KG1 (cell line): Measurements from ENCODE around the gene CORO7.
"Not testable (repeated sequence)": the region's sequence is repeated elsewhere in the genome, so short reads cannot be mapped to it uniquely, and the experiment has no call there.

Experiments used
- DNase-seq: peaks from one replicate; lab custom pipeline; 2025; lab: John Stamatoyannopoulos, UW

The CORO7 gene

GRCh38 chr16:4401510-4401909, 14.9 kb downstream of the CORO7 start:
- DNase-seq = no peak

GRCh38 chr16:4401094-4401501, 15.3 kb downstream of the CORO7 start:
- no peak for DNase-seq

GRCh38 chr16:4399001-4399730, 17.2 kb downstream of the CORO7 start:
- DNase-seq = no peak

- DNase-seq = no peak
Observed at GRCh38 chr16:4395055-4395726, 21.2 kb downstream of the CORO7 start.

GRCh38 chr16:4393850-4394249, 22.5 kb downstream of the CORO7 start:
- DNase-seq = not testable (repeated sequence)

GRCh38 chr16:4393240-4393600, 23.2 kb downstream of the CORO7 start:
- no peak for DNase-seq

GRCh38 chr16:4392382-4393239, 23.8 kb downstream of the CORO7 start:
- no peak for DNase-seq

GRCh38 chr16:4391631-4392381, 24.6 kb downstream of the CORO7 start:
- DNase-seq = no peak

GRCh38 chr16:4390266-4391260, 25.8 kb downstream of the CORO7 start:
- no peak for DNase-seq

GRCh38 chr16:4389051-4389955, 27.1 kb downstream of the CORO7 start:
- no peak for DNase-seq

GRCh38 chr16:4388271-4389021, 27.9 kb downstream of the CORO7 start:
- no peak for DNase-seq

GRCh38 chr16:4387781-4388180, 28.6 kb downstream of the CORO7 start:
- DNase-seq = no peak

GRCh38 chr16:4386951-4387565, 29.3 kb downstream of the CORO7 start:
- DNase-seq = no peak

GRCh38 chr16:4386451-4386805, 30.0 kb downstream of the CORO7 start:
- DNase-seq = no peak

GRCh38 chr16:4385789-4386450, 30.5 kb downstream of the CORO7 start:
- DNase-seq = no peak

- no peak for DNase-seq
Observed at GRCh38 chr16:4385066-4385788, 31.2 kb downstream of the CORO7 start.

- no peak for DNase-seq
Observed at GRCh38 chr16:4384509-4384942, 31.9 kb downstream of the CORO7 start.
